Psoas muscle (tissue), 8 donors: ENCODE results near the gene MGARP. TPM values are rescaled to one million over a fixed set of nuclear protein-coding genes. Genes with fewer than 3 reads are reported as not detected.

ENCODE experiments used
- ATAC-seq, 4 donors: fragments of 200-7000 bp; cut with Tn5 transposase; one replicate each; pipeline ENCODE4 v1.9.1; 2020; ENCODE audit warnings: moderate library complexity in 3 of 4, mild to moderate bottlenecking in 2 of 4
- DNase-seq, 2 donors: peaks; one replicate each; pipeline ENCODE4 v3.0.0-alpha.2; 2020
- H3K27ac ChIP-seq: fragments of 200-600 bp; one replicate; pipeline ENCODE4 v1.8.0; 2022
- H3K27me3 ChIP-seq, 3 donors: fragments of 200-600 bp in 1 of 3; one replicate each; pipeline versions ENCODE4 v1.6.1 to v1.8.0; 2013 to 2022; ENCODE audit warnings: low read length in 2 of 3, mild to moderate bottlenecking in 2 of 3, moderate library complexity in 1 of 3; ENCODE audit not compliant: insufficient read depth in 3 of 3
- H3K36me3 ChIP-seq, 2 donors: fragments of 200-600 bp in 1 of 2; one replicate each; pipeline versions ENCODE4 v1.6.1 to v1.8.0; 2013 to 2022; ENCODE audit warnings: low read depth in 1 of 2, mild to moderate bottlenecking in 1 of 2, moderate library complexity in 1 of 2; ENCODE audit not compliant: insufficient read depth in 1 of 2
- H3K4me1 ChIP-seq: fragments of 200-600 bp; one replicate; pipeline ENCODE4 v1.8.0; 2022
- H3K4me3 ChIP-seq: fragments of 200-600 bp; one replicate; pipeline ENCODE4 v1.8.0; 2022; ENCODE audit warnings: mild to moderate bottlenecking
- H3K9me3 ChIP-seq: fragments of 200-600 bp; one replicate; pipeline ENCODE4 v1.8.0; 2022
- WGBS, 3 donors: extraction: QIAGEN DNeasy Blood & Tissue Kit; methylation state at CpG; one replicate each; pipeline versions ENCODE4 v1.1.6 to v1.1.7; 2013; 5-methylcytosine and 5-hydroxymethylcytosine counted together
- intact Hi-C, 2 donors: fragments of 100-400 bp; cut with DNase I; formaldehyde crosslinking; loops; one replicate each; pipeline versions ENCODE4 v1.11.0 to v1.14.2; 2022
- polyA plus RNA-seq, 3 donors: library from polyadenylated mRNA; stranded (reverse); fragments of 200-250 nt; gene quantifications; one replicate each; pipeline ENCODE4 v1.2.3, GENCODE V29; 2013
- total RNA-seq, 4 donors: library from RNA; stranded (reverse); fragmentation: NEBNext Ultra II Directional in 2 of 4; extraction: Animal tissue kit (Norgen Biotek cat#: 25700) in 2 of 4; gene quantifications; one replicate each; pipeline versions ENCODE4 v1.2.1 to v1.2.4, GENCODE V29; 2021 to 2023
- TF ChIP-seq, protein P1 (sequence below): fragments of 200-600 bp; IDR thresholded peaks from one replicate; pipeline ENCODE4 v1.8.0; 2022; ENCODE audit warnings: antibody characterized with exemption
- donor health status: healthy with polysubstance abuse.
- donor health status: DM: no; HTN: no; CAD: no; lungs with moderate emphysema.
- donor health status: Bipolar disorder and iron deficiency.
- donor health status: healthy.
- donor health status: DM: yes; HTN: yes; CAD: no.
- donor health status: DM: no; HTN: no; CAD: no.
- donor health status: DM: no; HTN: no; CAD: no.
- donor health status: DM: yes; HTN: yes; CAD: no.

MGARP gene
- total and polyA plus RNA-seq, 7 donors = 0.13 to 2.1 (median 0.30) TPM; not detected in 1

DNA sequence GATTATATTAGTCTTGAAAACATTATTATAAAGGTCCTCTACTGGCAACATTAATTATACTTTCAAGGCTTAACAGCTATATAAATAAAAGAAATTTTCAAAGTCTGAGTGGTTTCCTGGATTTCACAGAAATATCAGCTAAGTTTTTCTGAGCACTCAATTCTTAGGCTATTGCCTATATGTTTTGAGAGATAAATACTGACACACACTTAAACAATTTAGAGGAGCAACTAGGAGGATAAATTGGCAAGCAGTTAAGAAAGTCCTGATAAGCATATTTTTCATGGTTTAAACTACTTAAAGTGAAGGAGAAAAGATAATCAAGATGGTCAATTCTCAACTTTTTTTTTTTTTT lies 2.7 kb upstream of the MGARP start:
- TF ChIP-seq, protein P1, sequence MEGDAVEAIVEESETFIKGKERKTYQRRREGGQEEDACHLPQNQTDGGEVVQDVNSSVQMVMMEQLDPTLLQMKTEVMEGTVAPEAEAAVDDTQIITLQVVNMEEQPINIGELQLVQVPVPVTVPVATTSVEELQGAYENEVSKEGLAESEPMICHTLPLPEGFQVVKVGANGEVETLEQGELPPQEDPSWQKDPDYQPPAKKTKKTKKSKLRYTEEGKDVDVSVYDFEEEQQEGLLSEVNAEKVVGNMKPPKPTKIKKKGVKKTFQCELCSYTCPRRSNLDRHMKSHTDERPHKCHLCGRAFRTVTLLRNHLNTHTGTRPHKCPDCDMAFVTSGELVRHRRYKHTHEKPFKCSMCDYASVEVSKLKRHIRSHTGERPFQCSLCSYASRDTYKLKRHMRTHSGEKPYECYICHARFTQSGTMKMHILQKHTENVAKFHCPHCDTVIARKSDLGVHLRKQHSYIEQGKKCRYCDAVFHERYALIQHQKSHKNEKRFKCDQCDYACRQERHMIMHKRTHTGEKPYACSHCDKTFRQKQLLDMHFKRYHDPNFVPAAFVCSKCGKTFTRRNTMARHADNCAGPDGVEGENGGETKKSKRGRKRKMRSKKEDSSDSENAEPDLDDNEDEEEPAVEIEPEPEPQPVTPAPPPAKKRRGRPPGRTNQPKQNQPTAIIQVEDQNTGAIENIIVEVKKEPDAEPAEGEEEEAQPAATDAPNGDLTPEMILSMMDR = no peak
- DNase-seq = no peak
- intact Hi-C loops = no loop called here
- no peaks in the 10 kb centered on the region for H3K9me3 ChIP-seq
- H3K4me1 ChIP-seq = no peaks in the 10 kb centered on the region
- H3K27me3 ChIP-seq = peaks cover 0 to 6% (median 2%) of the 10 kb centered on the region in 3 donors
- H3K27ac ChIP-seq = no peak overlapping the region
- H3K36me3 ChIP-seq = peaks cover 0 to 6% of the 10 kb centered on the region in 2 donors
- no peak for ATAC-seq
- H3K4me3 ChIP-seq = no peak overlapping the region

- TF ChIP-seq, protein P1 = no peak
- whole genome bisulfite sequencing, 3 donors = 73 to 84% (median 76%) methylated on average over 7 of the region's 7 CpGs
- H3K9me3 ChIP-seq = no peaks in the 10 kb centered on the region
- no peak for DNase-seq
- no peaks in the 10 kb centered on the region for H3K4me1 ChIP-seq
- H3K4me3 ChIP-seq = no peak overlapping the region
- peaks cover 0 to under 1% of the 10 kb centered on the region in 2 donors for H3K36me3 ChIP-seq
- peaks cover 0 to 6% (median 2%) of the 10 kb centered on the region in 3 donors for H3K27me3 ChIP-seq
- ATAC-seq = no peak
- intact Hi-C loops = no loop called here
- H3K27ac ChIP-seq = no peak overlapping the region
These were observed 2.2 kb upstream of the MGARP start for GRCh38 chr4:139282065-139282720.

- intact Hi-C loops = loop anchor here in 1 of 2 donors (5.0 kb wide), 1 partner anchor 42 kb away; no protein-coding TSS in a partner anchor
- 47 to 56% (median 47%) methylated on average over 40 of the region's 40 CpGs for WGBS, 3 donors
- Histone ChIP-seq H3K27ac (no peak overlapping the region), H3K4me1 (no peaks in the 10 kb centered on the region), H3K27me3 (peaks cover 0 to 6% (median 2%) of the 10 kb centered on the region in 3 donors), H3K9me3 (no peaks in the 10 kb centered on the region), H3K36me3 (no peaks in the 10 kb centered on the region), H3K4me3 (peak overlapping the region; percentile 60)
- no peak for ATAC-seq
- TF ChIP-seq, protein P1 = no peak
- DNase-seq = no peak
These were observed 889 bp downstream of the MGARP start for GRCh38 chr4:139278912-139279759.

DNA sequence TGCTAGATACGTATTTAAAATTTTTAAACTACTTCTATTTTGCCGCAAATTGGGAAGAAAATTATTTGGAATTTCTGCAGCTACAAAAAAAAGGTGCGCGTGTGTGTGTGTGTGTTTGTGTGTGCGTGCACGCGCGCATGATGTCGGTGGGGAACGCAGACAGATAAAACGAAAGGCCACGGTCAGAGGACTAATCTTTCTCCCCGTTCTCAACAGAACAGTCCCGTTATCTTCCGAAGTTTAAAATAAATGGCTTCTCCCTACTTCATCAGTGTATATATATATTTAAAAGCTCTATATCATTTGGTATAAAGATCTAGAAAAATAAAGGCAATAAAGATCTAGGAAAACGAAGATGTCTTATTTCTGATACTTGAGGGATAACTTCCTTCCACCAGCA lies 1.5 kb downstream of the MGARP start:
- no peaks in the 10 kb centered on the region for H3K4me1 ChIP-seq
- TF ChIP-seq, protein P1 = no peak
- H3K36me3 ChIP-seq = no peaks in the 10 kb centered on the region
- peaks cover 0 to 6% (median 2%) of the 10 kb centered on the region in 3 donors for H3K27me3 ChIP-seq
- ATAC-seq (no peak), DNase-seq (no peak)
- 83 to 94% (median 88%) methylated on average over 16 of the region's 16 CpGs for WGBS, 3 donors
- no peak overlapping the region for H3K27ac ChIP-seq
- no peak overlapping the region for H3K4me3 ChIP-seq
- intact Hi-C loops = loop anchor here in 1 of 2 donors (5.0 kb wide), 1 partner anchor 41 kb away; no protein-coding TSS in a partner anchor
- H3K9me3 ChIP-seq = no peaks in the 10 kb centered on the region
